Hepatocyte (in vitro differentiated cells): ENCODE measurements around the gene EDEM3. TPM values are rescaled to one million over a fixed set of nuclear protein-coding genes. Genes with fewer than 3 reads are reported as not detected.
A peak's percentile ranks its signal among the peaks of the same experiment; 100 is the strongest.

ENCODE experiments used
- DNase-seq: peaks from one replicate; pipeline ENCODE4 v3.0.0-alpha.2; 2016; ENCODE audit warnings: low spot score
- H2AFZ ChIP-seq: fragments of 200-600 bp; sonication (generic); 2 replicates; pipeline ENCODE4 v1.6.0; 2016; ENCODE audit warnings: antibody characterized with exemption, mild to moderate bottlenecking
- H3K27ac ChIP-seq: fragments of 200-600 bp; sonication (generic); 2 replicates; pipeline ENCODE4 v1.5.1; 2016; ENCODE audit warnings: mild to moderate bottlenecking
- H3K27me3 ChIP-seq: fragments of 200-600 bp; sonication (generic); 2 replicates; pipeline ENCODE4 v1.6.1; 2016
- H3K36me3 ChIP-seq: fragments of 200-600 bp; sonication (generic); replicated peaks from 2 replicates; pipeline ENCODE4 v1.5.1; 2016; ENCODE audit warnings: low read depth; ENCODE audit not compliant: insufficient read depth
- H3K4me1 ChIP-seq: fragments of 200-600 bp; sonication (generic); 2 replicates; pipeline ENCODE4 v1.5.1; 2016; ENCODE audit warnings: mild to moderate bottlenecking, moderate library complexity; ENCODE audit not compliant: insufficient read depth
- H3K4me2 ChIP-seq: fragments of 200-600 bp; sonication (generic); 2 replicates; pipeline ENCODE4 v1.6.0; 2016
- H3K4me3 ChIP-seq: fragments of 200-600 bp; sonication (generic); 2 replicates; pipeline ENCODE4 v1.5.1; 2016; ENCODE audit warnings: mild to moderate bottlenecking
- H3K79me2 ChIP-seq: fragments of 200-600 bp; sonication (generic); 2 replicates; pipeline ENCODE4 v1.6.0; 2017; ENCODE audit warnings: mild to moderate bottlenecking
- H3K9me2 ChIP-seq: fragments of 200-600 bp; sonication (generic); replicated peaks from 2 replicates; pipeline ENCODE4 v1.6.0; 2017; ENCODE audit warnings: mild to moderate bottlenecking; ENCODE audit not compliant: insufficient read depth
- H3K9me3 ChIP-seq: fragments of 200-600 bp; sonication (generic); 2 replicates; pipeline ENCODE4 v1.5.1; 2016; ENCODE audit warnings: low read depth, mild to moderate bottlenecking
- H4K20me1 ChIP-seq: fragments of 200-600 bp; sonication (generic); 2 replicates; pipeline ENCODE4 v1.6.0; 2016; ENCODE audit warnings: mild to moderate bottlenecking; ENCODE audit not compliant: insufficient read depth, poor library complexity, severe bottlenecking
- CTCF ChIP-seq: fragments of 200-600 bp; sonication (generic); IDR thresholded peaks from 2 replicates; pipeline ENCODE4 v1.5.1; 2016; ENCODE audit warnings: antibody characterized with exemption, mild to moderate bottlenecking; ENCODE audit not compliant: poor library complexity
- EZH2 ChIP-seq: fragments of 200-600 bp; sonication (generic); IDR thresholded peaks from 2 replicates; pipeline ENCODE4 v1.6.1; 2016; ENCODE audit warnings: antibody characterized with exemption, mild to moderate bottlenecking, borderline replicate concordance
- EZH2phosphoT487 ChIP-seq: fragments of 200-600 bp; sonication (generic); IDR thresholded peaks from one replicate; pipeline ENCODE4 v1.6.1; 2018; ENCODE audit warnings: antibody characterized with exemption, mild to moderate bottlenecking, low read depth, moderate library complexity; ENCODE audit not compliant: unreplicated experiment, severe bottlenecking
- WGBS: methylation state at CpG from one replicate; pipeline ENCODE4 v1.1.6; 2016; ENCODE audit warnings: low lambda C conversion rate; ENCODE audit errors: missing lambda C conversion rate; 5-methylcytosine and 5-hydroxymethylcytosine counted together
- polyA plus RNA-seq: library from polyadenylated mRNA; unstranded; fragments of >200 nt; fragmentation: Nextera tagmentation; extraction: Ambion mirVana; gene quantifications from 2 replicates; pipeline ENCODE4 v1.2.1, GENCODE V29; 2016
- total RNA-seq: library from RNA; depleted of rRNA; stranded (reverse); fragments of >200 nt; gene quantifications from 2 replicates; pipeline ENCODE4 v1.2.3, GENCODE V29; 2014

Gene EDEM3
- total and polyA plus RNA-seq, 2 experiments from 2014 or later: 14.9 to 54.1 TPM

GRCh38 chr1:184696403-184696802 lies 58.3 kb downstream of the EDEM3 start:
- 56% methylated on average over 3 of the region's 3 CpGs for WGBS
- no peaks in the 10 kb centered on the region for H3K79me2 ChIP-seq
- no peak overlapping the region for H3K27ac ChIP-seq
- no peaks in the 10 kb centered on the region for H3K9me2 ChIP-seq
- H4K20me1 ChIP-seq: no peaks in the 10 kb centered on the region
- H3K4me1 ChIP-seq: peaks cover 2% of the 10 kb centered on the region
- H3K4me2 ChIP-seq: no peak overlapping the region
- no peaks in the 10 kb centered on the region for H3K9me3 ChIP-seq
- TF ChIP-seq EZH2phosphoT487: no peak
- TF ChIP-seq EZH2: no peak
- H3K36me3 ChIP-seq: no peaks in the 10 kb centered on the region
- H2AFZ ChIP-seq: no peak overlapping the region
- H3K27me3 ChIP-seq: no peaks in the 10 kb centered on the region
- H3K4me3 ChIP-seq: no peak overlapping the region
- no peak for DNase-seq

- Histone ChIP-seq H3K27ac (no peak overlapping the region), H3K4me1 (peaks cover 7% of the 10 kb centered on the region), H3K4me3 (no peak overlapping the region), H3K36me3 (no peaks in the 10 kb centered on the region), H3K79me2 (no peaks in the 10 kb centered on the region), H3K9me2 (no peaks in the 10 kb centered on the region), H3K4me2 (no peak overlapping the region), H2AFZ (no peak overlapping the region), H3K27me3 (no peaks in the 10 kb centered on the region), H4K20me1 (no peaks in the 10 kb centered on the region), H3K9me3 (no peaks in the 10 kb centered on the region)
- TF ChIP-seq EZH2phosphoT487 (no peak), CTCF (no peak), EZH2 (no peak)
- DNase-seq: no peak
- WGBS: 84% methylated on average over 5 of the region's 5 CpGs
These were observed 59.6 kb downstream of the EDEM3 start for GRCh38 chr1:184695023-184695422.

- H3K36me3 ChIP-seq: no peaks in the 10 kb centered on the region
- no peaks in the 10 kb centered on the region for H3K79me2 ChIP-seq
- 79% methylated on average over 2 of the region's 2 CpGs for WGBS
- DNase-seq: no peak
- H3K9me3 ChIP-seq: no peaks in the 10 kb centered on the region
- H3K4me1 ChIP-seq: peaks cover 7% of the 10 kb centered on the region
- H3K4me2 ChIP-seq: no peak overlapping the region
- no peaks in the 10 kb centered on the region for H3K9me2 ChIP-seq
- H3K27ac ChIP-seq: no peak overlapping the region
- H3K27me3 ChIP-seq: no peaks in the 10 kb centered on the region
- H3K4me3 ChIP-seq: no peak overlapping the region
- no peak overlapping the region for H2AFZ ChIP-seq
- H4K20me1 ChIP-seq: no peaks in the 10 kb centered on the region
- no peak for TF ChIP-seq CTCF
- no peak for TF ChIP-seq EZH2
- no peak for TF ChIP-seq EZH2phosphoT487
These were observed 61.6 kb downstream of the EDEM3 start for GRCh38 chr1:184693011-184693410.

GRCh38 chr1:184691719-184692324 lies 62.8 kb downstream of the EDEM3 start:
- 29% methylated on average over 4 of the region's 4 CpGs for WGBS

More at GRCh38 chr1:184691719-184692324, 62.8 kb downstream of the EDEM3 start:
- Histone ChIP-seq H3K4me1 (peaks cover 7% of the 10 kb centered on the region), H4K20me1 (no peaks in the 10 kb centered on the region), H3K4me3 (no peak overlapping the region), H3K79me2 (no peaks in the 10 kb centered on the region), H3K4me2 (no peak overlapping the region), H3K36me3 (no peaks in the 10 kb centered on the region), H3K27ac (no peak overlapping the region), H3K9me2 (no peaks in the 10 kb centered on the region), H2AFZ (no peak overlapping the region), H3K9me3 (no peaks in the 10 kb centered on the region), H3K27me3 (no peaks in the 10 kb centered on the region)
- TF ChIP-seq CTCF: peak; percentile 87
- TF ChIP-seq EZH2: no peak
- TF ChIP-seq EZH2phosphoT487: no peak
- peak; percentile 65 for DNase-seq
